ENCODE measurements around the gene TMTC4.

TMTC4 gene

DNA sequence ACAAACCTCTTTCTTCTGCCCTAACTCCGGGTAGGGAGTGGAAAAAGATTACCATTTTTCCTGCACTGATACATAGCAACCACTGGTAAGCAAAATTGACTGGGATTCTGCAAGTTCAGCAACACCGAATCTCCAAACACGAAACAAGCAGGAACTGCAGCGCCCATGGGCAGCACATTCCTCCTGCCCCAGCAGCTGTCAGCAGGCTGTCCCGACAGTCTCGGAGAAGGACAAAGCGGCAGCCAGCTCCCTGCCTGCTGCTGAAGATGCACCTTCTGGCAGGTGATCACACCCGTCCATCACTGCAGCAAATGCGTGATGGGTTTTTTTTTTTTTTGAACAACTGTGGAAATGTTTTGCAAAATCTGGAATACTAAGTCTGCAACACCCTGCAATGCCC, 6.7 kb downstream of the TMTC4 start:
- no peak for DNase-seq (ENCODE audit: low read depth, low spot score)

GRCh38 chr13:100666124-100666523, 8.5 kb downstream of the TMTC4 start:
- no peak for DNase-seq (ENCODE audit: low read depth, low spot score)

DNA sequence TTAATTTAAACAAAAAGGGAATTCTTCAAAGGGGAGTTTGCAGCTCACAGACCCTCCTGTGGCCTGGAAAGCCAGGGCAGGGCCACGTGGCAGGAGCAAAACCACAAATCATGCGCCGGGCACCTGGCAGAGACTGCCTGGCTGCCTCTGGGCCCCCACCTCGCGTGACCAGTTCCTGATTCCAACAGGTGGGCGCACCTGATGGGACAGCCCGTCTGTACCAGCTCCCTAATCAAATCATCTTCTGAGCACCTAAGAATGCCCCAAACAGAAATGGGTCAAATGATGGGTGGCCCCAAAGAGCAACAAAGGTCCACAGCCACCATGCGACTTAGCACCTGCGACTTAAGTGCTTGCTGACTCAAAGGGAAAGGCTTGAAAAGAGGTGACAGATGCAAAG, 9.2 kb downstream of the TMTC4 start:
- DNase-seq (ENCODE audit: low read depth, low spot score), result no peak

- DNase-seq (ENCODE audit: low read depth, low spot score), result no peak
These were observed 10.3 kb downstream of the TMTC4 start for GRCh38 chr13:100664171-100664900.

DNA sequence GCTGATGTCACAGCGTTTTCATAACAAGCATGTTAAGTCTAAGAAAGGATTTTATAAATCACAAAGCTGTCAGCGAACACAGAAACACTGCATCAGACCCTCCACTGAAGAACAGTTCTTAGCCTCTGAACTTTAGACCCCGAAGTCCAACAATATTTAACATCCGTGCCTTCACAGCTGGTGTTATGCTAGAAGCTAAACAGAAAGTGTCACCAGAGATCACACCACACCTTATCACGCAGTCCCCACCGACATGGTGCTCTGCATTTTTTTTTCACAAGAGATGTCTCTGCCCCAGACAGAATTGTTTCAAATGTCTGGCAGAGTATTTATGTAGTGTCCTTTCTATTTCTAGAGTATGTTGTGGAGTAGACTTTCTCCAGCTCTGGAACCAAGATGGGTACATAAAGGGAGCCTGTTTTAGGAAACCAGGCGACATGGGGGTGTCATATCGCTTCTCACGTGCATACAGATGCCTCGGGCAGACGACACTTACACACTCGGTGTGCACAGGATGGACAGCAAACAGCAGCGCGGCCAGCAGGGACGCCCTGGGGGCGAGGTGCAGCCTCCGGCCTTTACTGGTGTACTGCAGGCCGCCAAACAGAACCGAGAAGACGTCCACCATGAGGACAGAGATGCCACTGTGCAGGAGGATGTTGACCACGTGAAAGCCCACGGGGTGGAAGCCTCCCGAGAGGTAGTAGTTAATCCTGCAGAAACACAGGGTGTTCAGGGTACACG, 12.0 kb downstream of the TMTC4 start:
- no peak for DNase-seq (ENCODE audit: low read depth, low spot score)

DNA sequence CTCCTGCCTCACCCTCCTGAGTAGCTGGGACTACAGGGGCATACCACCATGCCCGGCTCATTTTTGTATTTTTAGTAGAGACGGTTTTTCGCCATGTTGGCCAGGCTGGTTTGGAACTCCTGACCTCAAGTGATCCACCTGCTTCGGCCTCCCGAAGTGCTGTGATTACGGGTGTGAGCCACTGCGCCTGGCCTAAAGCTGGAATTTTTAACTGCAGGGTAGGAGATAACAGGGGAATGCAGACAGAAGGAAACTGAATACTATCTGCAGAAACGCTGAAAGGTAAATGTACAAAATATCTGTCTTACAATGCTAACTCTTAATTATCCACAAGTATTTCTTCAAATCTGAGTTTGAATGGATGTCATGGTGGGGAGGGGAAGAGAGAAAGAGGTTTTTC, 13.8 kb downstream of the TMTC4 start:
- DNase-seq (ENCODE audit: low read depth, low spot score), result no peak

- no peak for DNase-seq (ENCODE audit: low read depth, low spot score)
These were observed 15.0 kb downstream of the TMTC4 start for GRCh38 chr13:100659578-100659977.

- no peak for DNase-seq (ENCODE audit: low read depth, low spot score)
These were observed 16.2 kb downstream of the TMTC4 start for GRCh38 chr13:100658363-100658762.

DNA sequence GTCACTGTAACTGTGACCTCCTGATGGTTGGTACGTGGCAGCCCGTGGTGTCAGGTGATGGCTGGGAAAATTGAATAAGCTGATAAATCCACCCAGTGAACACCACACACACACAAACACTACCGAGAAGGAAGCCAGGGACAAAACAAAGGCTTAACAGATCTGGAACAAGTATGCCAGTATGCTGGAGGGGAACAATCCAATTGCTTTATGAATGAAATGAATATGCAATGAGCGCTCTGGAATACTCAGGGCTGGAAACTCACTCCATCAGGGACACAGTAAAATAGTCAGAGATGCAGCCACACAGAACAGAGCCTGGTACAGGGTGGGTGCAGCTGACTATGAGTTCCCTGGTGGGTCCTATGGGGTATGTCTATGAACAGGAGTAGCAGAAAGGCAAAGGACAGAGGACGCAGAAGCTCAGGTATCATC, 16.7 kb downstream of the TMTC4 start:
- no peak for DNase-seq (ENCODE audit: low read depth, low spot score)

DNA sequence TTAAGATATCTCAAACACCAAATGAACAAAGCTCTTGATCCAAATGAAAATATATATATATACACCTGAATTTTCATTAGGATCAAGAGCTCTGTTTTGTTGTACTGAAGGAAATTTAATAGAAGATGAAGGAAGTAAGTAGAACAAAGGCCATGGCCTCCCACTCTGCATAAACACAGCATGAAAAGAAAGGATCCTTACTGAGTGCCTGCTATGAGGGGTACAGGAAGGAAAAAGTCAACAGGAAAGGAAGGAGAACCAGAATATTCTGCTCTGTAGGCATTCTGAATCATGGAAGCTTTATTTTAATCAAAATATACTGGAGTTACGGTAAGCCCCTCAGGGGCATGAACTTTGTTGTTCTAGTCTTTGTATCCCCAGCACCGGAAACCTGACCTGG, 22.1 kb downstream of the TMTC4 start:
- DNase-seq (ENCODE audit: low read depth, low spot score), result no peak

- no peak for DNase-seq (ENCODE audit: low read depth, low spot score)
These were observed 24.3 kb downstream of the TMTC4 start for GRCh38 chr13:100650326-100650725.

GRCh38 chr13:100648354-100648753, 26.2 kb downstream of the TMTC4 start:
- no peak for DNase-seq (ENCODE audit: low read depth, low spot score)

DNA sequence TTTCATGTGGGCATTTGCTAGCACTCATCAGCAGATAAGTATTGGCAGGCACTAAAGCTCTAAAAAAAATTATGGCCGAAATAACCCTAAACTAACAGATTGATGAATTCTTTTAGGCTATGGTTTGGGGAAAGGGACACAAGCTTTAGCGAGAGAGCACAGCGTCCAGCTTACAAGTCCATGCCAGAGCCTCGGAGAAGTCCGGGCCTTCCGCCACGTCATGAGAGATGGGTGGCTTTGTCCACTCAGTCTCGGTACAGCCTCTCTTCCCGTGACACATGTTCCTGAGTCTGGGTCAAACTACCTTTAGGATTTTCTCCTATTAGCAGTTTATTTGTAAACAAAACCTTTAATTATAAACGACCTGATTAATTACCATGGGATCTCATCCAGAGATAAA, 27.7 kb downstream of the TMTC4 start:
- no peak for DNase-seq (ENCODE audit: low read depth, low spot score)

DNA sequence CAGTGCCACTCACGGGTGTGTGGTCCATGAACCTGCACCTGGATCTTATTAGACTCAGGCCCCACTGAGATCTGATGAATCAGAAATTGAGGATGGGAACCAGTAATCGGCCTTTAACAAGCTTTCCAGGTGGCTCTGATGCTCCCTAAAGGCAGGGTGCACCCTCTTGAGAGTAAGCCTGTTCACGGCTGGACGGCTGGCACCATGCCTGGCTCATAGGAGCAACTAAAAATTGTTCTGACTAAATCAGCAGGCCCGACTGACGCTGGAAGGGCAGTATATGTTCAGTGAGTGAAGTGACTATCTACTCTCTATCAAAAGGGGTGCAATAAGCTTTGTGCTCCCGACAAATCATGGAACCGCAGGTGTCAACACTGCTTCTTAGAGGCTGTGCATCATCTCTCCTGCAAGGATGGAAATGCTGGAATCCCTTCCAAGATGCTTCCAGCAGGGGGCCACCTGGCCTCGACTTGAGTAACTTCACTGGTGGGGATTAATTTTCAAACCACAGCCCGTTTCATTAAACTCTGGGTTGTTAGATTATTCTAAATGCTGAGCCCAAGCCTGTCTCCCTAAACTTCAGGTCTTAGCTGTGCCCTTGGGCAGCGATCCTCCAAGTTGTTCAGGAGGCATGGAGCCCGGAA, 28.4 kb downstream of the TMTC4 start:
- DNase-seq (ENCODE audit: low read depth, low spot score), result no peak

GRCh38 chr13:100645382-100645781, 29.2 kb downstream of the TMTC4 start:
- no peak for DNase-seq (ENCODE audit: low read depth, low spot score)

GRCh38 chr13:100644371-100644770, 30.2 kb downstream of the TMTC4 start:
- DNase-seq (ENCODE audit: low read depth, low spot score), result no peak

DNA sequence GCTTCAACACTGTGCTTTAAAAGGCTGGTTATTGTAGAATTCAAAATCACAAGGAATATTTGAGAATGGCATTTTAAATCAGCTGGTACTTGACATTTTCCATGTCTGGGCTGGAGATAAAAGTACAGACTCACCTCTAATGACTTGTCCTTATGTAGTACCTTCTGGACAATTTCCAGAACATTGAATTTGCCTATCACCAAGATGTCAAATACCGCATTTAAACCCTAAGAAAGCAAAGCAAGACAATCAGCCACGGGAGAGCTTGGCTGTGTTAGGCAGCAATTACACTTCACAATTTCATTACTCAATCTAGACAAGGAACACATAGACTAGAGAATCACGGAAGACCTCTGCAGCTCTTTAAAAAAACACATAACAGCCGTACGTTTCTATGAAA, 36.8 kb downstream of the TMTC4 start:
- no peak for DNase-seq (ENCODE audit: low read depth, low spot score)

GRCh38 chr13:100637380-100637779, 37.2 kb downstream of the TMTC4 start:
- DNase-seq (ENCODE audit: low read depth, low spot score), result no peak

DNA sequence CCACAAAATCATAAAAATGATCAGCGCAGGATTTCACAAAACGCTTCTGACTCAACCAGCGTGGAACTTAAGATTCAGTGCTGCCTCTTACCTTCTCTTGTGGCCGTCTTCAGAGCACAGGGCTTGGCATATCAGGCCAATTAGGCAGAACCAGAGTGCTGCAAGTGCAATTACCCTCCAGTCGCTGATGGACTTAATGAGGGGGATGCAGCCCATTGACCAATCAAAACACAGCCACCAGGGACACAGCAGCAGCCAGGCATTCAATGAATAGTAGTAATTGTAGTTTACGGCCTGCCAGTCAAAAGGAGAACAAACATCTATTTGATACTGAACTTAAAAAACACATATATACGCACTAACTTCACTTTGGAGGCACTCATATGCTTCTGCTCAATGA, 38.2 kb downstream of the TMTC4 start:
- no peak for DNase-seq (ENCODE audit: low read depth, low spot score)

DNA sequence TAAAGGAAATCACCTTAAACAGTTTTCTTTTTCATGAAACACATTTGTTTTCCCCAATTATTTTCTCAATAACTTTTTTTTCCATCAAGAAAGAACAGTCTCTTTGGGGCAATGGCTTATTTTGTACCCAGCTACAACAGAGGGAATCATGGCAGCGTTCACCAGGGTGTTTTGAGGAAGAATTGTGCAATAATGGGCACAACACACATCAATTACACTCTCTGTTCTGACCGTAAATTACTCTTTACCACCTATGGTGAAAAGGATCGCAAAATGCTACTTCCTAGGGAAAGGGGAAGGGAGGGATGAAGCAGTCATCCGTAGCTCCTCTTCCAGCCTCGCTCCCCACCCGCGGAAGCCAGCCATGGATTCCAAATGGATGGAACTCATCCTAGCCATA, 38.6 kb downstream of the TMTC4 start:
- no peak for DNase-seq (ENCODE audit: low read depth, low spot score)

DNA sequence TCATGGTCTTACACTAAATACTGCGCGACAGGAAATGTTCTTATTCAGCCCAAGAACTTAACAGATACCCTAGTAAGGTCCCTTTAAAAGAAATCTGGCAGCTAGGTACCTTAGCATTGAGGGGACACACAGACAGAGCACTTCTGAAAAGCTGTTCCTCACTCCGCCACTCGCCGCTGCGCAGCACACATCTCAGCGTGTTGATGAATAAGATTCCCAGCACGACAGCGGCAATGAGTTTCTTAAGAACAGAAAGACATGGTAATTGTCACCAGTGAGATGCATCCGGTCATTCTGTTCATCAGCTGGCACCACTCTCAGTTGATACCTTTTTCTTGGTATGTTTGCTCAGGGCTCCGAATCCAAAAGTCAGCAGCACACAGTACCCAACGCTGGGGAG, 39.9 kb downstream of the TMTC4 start:
- DNase-seq (ENCODE audit: low read depth, low spot score), result no peak

DNA sequence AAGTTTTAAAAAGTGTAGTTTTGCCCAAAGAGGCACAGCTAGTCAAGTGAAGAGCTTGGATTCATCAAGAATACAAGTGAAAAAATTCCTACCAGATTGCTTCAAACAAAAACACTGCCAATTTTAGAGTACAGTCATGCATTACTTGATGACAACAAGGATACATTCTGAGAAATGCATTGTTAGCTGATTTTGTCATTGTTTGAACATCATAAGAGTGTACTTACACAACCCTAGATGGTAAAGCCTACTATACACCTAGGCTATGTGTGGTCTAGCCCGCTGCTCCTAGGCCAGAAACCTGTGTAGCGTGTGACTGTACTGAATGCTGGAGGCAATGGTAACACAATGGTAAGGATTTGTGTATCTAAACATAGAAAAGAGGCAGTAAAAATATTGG, 41.1 kb downstream of the TMTC4 start:
- DNase-seq (ENCODE audit: low read depth, low spot score), result no peak

DNA sequence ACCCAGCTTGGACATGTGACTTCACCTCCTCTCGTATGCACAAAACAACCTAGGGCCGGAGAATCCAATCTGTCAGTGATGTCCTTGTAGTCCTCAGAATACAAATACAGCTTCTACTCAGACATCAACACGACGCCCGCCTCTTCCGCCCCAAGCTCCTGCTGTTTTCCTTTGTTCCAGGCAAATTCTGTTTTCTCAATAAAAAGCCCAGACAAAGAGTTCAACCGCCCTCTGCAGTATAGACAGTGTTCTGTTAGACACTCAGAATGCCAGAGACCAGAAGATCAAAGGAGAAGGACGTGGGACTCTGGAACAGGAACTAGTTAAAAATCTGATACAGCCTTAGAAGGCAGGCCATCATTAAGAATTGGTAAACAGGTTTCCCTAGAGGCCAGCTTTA, 44.0 kb downstream of the TMTC4 start:
- DNase-seq (ENCODE audit: low read depth, low spot score), result no peak
